Activated T-helper 9 cell treated with anti-CD3 and anti-CD28 coated beads, Interleukin-2, amount 50 U/mL, for 16 hours (primary cell): ENCODE data around the gene FRMPD2.
"Not testable (repeated sequence)": the region's sequence is repeated elsewhere in the genome, so short reads cannot be mapped to it uniquely, and the experiment has no call there.

ENCODE experiments used
- DNase-seq: peaks from one replicate; pipeline ENCODE4 v3.0.0-alpha.2; 2020; ENCODE audit warnings: low read depth

The FRMPD2 gene

GRCh38 chr10:48126251-48126650 is 148.2 kb downstream of the FRMPD2 start:
- DNase-seq = not testable (repeated sequence)

- DNase-seq = not testable (repeated sequence)
Observed at GRCh38 chr10:48125631-48126030, 148.9 kb downstream of the FRMPD2 start.

DNA sequence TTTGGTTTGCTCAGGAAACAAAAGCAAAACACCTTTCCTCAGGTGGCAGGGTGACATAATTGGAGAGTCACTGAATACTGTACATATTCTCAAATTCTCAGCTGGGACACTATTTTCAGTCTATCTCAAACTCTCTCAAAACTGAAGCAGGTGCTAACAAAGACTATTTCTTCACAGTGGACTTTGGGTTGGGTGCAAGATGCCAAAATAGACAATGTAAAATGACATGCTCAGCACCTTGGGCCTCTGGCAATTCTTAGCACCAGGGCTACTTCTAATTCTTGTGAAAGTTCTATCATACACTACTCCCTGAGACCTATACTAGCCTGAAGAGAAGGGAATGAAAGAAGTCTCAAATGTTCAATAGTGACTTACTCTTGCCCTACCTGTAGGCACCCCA is 151.9 kb downstream of the FRMPD2 start:
- not testable (repeated sequence) for DNase-seq

GRCh38 chr10:48110277-48110676 is 164.2 kb downstream of the FRMPD2 start:
- not testable (repeated sequence) for DNase-seq
